Measurements from ENCODE around the gene L3MBTL3.

Gene L3MBTL3

GRCh38 chr6:130018292-130018743, at the start of gene L3MBTL3:
Gene L3MBTL3 (plus strand): TSS chr6:130018581. CDS start chr6:130042700, 24,119 bp downstream.
- DNase-seq (ENCODE audit: extremely low read depth in 1 of 2, low read depth in 1 of 2) = peak; percentile 67 to 81

- DNase-seq (ENCODE audit: extremely low read depth in 1 of 2, low read depth in 1 of 2) = no peak
These were observed 49.3 kb upstream of the L3MBTL3 start for GRCh38 chr6:129969064-129969463.

- DNase-seq (ENCODE audit: extremely low read depth in 1 of 2, low read depth in 1 of 2) = no peak
These were observed 42.3 kb upstream of the L3MBTL3 start for GRCh38 chr6:129976110-129976509.

- no peak for DNase-seq (ENCODE audit: extremely low read depth in 1 of 2, low read depth in 1 of 2)
These were observed 40.0 kb upstream of the L3MBTL3 start for GRCh38 chr6:129978148-129978916.

GRCh38 chr6:129980821-129981220, 37.6 kb upstream of the L3MBTL3 start:
- no peak for DNase-seq (ENCODE audit: extremely low read depth in 1 of 2, low read depth in 1 of 2)

GRCh38 chr6:129981598-129981997, 36.8 kb upstream of the L3MBTL3 start:
- no peak for DNase-seq (ENCODE audit: extremely low read depth in 1 of 2, low read depth in 1 of 2)

- DNase-seq (ENCODE audit: extremely low read depth in 1 of 2, low read depth in 1 of 2) = no peak
These were observed 29.0 kb upstream of the L3MBTL3 start for GRCh38 chr6:129989396-129989795.

GRCh38 chr6:129992881-129993280, 25.5 kb upstream of the L3MBTL3 start:
- DNase-seq (ENCODE audit: extremely low read depth in 1 of 2, low read depth in 1 of 2) = no peak

GRCh38 chr6:129994410-129994809, 24.0 kb upstream of the L3MBTL3 start:
- no peak for DNase-seq (ENCODE audit: extremely low read depth in 1 of 2, low read depth in 1 of 2)

- DNase-seq (ENCODE audit: extremely low read depth in 1 of 2, low read depth in 1 of 2) = no peak
These were observed 22.0 kb upstream of the L3MBTL3 start for GRCh38 chr6:129996387-129996786.

GRCh38 chr6:130000526-130001421, 17.6 kb upstream of the L3MBTL3 start:
- DNase-seq (ENCODE audit: extremely low read depth in 1 of 2, low read depth in 1 of 2) = no peak

GRCh38 chr6:130008236-130008873, 10.0 kb upstream of the L3MBTL3 start:
- DNase-seq (ENCODE audit: extremely low read depth in 1 of 2, low read depth in 1 of 2) = no peak

GRCh38 chr6:130009146-130009545, 9.2 kb upstream of the L3MBTL3 start:
- DNase-seq (ENCODE audit: extremely low read depth in 1 of 2, low read depth in 1 of 2) = no peak

GRCh38 chr6:130010387-130010786, 8.0 kb upstream of the L3MBTL3 start:
- DNase-seq (ENCODE audit: extremely low read depth in 1 of 2, low read depth in 1 of 2) = no peak

- no peak for DNase-seq (ENCODE audit: extremely low read depth in 1 of 2, low read depth in 1 of 2)
These were observed 5.7 kb upstream of the L3MBTL3 start for GRCh38 chr6:130012728-130013127.

GRCh38 chr6:130018744-130019325, 454 bp downstream of the L3MBTL3 start:
- no peak for DNase-seq (ENCODE audit: extremely low read depth in 1 of 2, low read depth in 1 of 2)

- DNase-seq (ENCODE audit: extremely low read depth in 1 of 2, low read depth in 1 of 2) = peak in 1 of 2 donors; percentile 14
These were observed 1.1 kb downstream of the L3MBTL3 start for GRCh38 chr6:130019326-130020072.

- DNase-seq (ENCODE audit: extremely low read depth in 1 of 2, low read depth in 1 of 2) = no peak
These were observed 1.9 kb downstream of the L3MBTL3 start for GRCh38 chr6:130020073-130020906.

GRCh38 chr6:130020907-130021629, 2.7 kb downstream of the L3MBTL3 start:
- DNase-seq (ENCODE audit: extremely low read depth in 1 of 2, low read depth in 1 of 2) = peak; percentile 49 to 63
